ENCODE data around the gene CAMK1D. TPM values are rescaled to one million over a fixed set of nuclear protein-coding genes. Genes with fewer than 3 reads are reported as not detected.

The CAMK1D gene
- total RNA-seq, 1 donor from 2014 or later, result 36.3 TPM

DNA sequence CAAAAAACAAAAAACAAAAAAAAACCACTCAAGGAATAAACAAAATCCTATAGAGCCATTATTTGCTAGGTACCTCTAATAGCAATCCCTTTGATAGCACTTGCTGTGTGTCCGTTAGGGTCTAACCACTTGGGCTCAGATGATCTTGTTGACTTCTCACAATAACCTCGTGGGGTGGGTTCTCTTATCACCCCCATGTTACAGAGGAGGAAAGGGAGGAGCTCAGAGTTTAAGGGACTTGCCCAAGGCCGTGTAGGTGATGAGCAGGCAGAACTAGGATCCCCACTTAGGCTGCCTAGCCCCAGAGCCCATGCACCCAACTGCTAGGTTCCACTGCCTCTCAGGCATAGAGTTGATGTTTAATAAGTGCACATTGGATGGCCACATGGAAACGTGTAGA lies 131.1 kb downstream of the CAMK1D start:
- DNase-seq (ENCODE audit: low spot score), result peak; percentile 17
- TF ChIP-seq CTCF (IDR thresholded peaks at IDR 0.05), result no peak
- Mint-ChIP-seq H3K27me3 (ENCODE audit: low read depth) (no peaks in the 10 kb centered on the region), H3K4me3 (ENCODE audit: unreplicated experiment) (no peak overlapping the region), H3K36me3 (ENCODE audit: low read depth) (peaks cover 7% of the 10 kb centered on the region), H3K4me1 (ENCODE audit: low read depth) (peaks cover 19% of the 10 kb centered on the region), H3K27ac (ENCODE audit: unreplicated experiment) (no peak overlapping the region), H3K9me3 (ENCODE audit: low read depth) (no peaks in the 10 kb centered on the region)

DNA sequence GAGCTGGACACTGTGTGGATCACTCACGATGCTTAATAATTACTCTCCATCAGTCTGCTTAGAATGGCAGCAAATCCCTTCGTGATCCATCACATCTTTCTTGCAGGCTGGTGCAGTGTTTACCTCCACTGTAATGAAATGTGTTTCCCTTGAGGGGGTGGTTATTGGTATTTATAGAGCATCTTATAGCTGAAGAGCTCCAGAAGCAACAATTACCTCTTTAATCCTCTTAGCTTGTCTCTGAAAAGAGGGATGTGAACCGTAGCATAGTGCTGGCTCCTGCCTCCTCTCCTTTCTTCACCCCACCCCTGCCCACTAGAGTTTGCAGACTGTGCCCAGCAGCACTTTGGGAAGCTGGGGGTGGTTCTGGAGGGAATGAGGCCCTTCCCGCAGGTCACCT lies 132.6 kb downstream of the CAMK1D start:
- Mint-ChIP-seq H3K27me3 (ENCODE audit: low read depth) (no peaks in the 10 kb centered on the region), H3K36me3 (ENCODE audit: low read depth) (peaks cover 5% of the 10 kb centered on the region), H3K4me1 (ENCODE audit: low read depth) (peaks cover 25% of the 10 kb centered on the region), H3K27ac (ENCODE audit: unreplicated experiment) (no peak overlapping the region), H3K9me3 (ENCODE audit: low read depth) (no peaks in the 10 kb centered on the region), H3K4me3 (ENCODE audit: unreplicated experiment) (no peak overlapping the region)
- TF ChIP-seq CTCF (IDR thresholded peaks at IDR 0.05), result no peak
- DNase-seq (ENCODE audit: low spot score), result peak; percentile 24

- Mint-ChIP-seq H3K36me3 (ENCODE audit: low read depth) (peaks cover 2% of the 10 kb centered on the region), H3K4me3 (ENCODE audit: unreplicated experiment) (no peak overlapping the region), H3K9me3 (ENCODE audit: low read depth) (no peaks in the 10 kb centered on the region), H3K27ac (ENCODE audit: unreplicated experiment) (no peak overlapping the region), H3K27me3 (ENCODE audit: low read depth) (no peaks in the 10 kb centered on the region), H3K4me1 (ENCODE audit: low read depth) (peaks cover 32% of the 10 kb centered on the region)
- no peak for TF ChIP-seq CTCF (IDR thresholded peaks at IDR 0.05)
- DNase-seq (ENCODE audit: low spot score), result peak; percentile 12
Observed at GRCh38 chr10:12482587-12482986, 133.2 kb downstream of the CAMK1D start.

DNA sequence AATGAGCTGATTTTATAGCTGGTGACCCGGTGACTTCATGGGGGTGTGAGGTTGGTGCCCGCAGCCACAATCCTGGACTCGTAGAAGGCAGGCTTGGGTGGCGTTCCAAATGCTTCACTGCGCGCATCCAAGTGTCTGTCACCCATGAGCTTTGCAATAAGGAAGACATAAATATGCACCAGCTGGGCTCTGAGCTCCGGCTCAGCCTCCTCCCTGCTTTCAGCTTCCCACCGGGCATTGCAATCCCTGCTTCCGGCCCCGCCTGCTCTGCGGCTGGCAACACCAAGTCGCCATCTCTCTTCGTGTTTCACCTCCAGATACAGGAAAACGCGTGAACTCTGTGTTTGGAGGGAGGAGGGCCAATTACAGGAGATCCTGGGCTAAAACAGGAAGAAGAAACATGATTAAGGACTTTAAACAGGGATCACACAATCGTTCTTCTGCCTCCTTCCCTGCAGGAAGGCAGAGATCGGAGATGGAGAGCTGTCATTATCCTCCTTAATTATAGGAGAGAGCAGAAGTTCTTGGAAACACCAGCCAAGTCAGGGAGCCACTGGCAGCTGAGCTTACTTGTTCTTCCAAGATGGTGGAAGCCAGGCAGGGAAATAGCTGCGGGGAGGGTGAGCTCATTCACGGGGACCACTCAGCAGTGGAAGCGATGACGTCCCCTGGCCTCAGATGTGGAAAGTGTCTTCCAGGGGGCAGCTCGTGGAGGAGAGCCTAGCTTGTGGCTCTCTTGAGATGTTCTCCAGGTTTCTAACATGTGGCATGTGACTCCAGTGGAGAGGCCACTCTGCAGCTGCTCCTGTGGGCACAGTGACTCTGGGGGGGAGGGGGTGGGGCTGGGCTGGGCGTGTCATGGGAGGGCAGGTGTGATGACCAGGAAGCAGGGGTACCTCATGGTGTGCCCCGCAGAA lies 134.9 kb downstream of the CAMK1D start:
- no peak for TF ChIP-seq CTCF (IDR thresholded peaks at IDR 0.05)
- DNase-seq (ENCODE audit: low spot score), result no peak
- Mint-ChIP-seq H3K4me1 (ENCODE audit: low read depth) (peaks cover 32% of the 10 kb centered on the region), H3K36me3 (ENCODE audit: low read depth) (no peaks in the 10 kb centered on the region), H3K27ac (ENCODE audit: unreplicated experiment) (no peak overlapping the region), H3K27me3 (ENCODE audit: low read depth) (no peaks in the 10 kb centered on the region), H3K4me3 (ENCODE audit: unreplicated experiment) (no peak overlapping the region), H3K9me3 (ENCODE audit: low read depth) (no peaks in the 10 kb centered on the region)

DNA sequence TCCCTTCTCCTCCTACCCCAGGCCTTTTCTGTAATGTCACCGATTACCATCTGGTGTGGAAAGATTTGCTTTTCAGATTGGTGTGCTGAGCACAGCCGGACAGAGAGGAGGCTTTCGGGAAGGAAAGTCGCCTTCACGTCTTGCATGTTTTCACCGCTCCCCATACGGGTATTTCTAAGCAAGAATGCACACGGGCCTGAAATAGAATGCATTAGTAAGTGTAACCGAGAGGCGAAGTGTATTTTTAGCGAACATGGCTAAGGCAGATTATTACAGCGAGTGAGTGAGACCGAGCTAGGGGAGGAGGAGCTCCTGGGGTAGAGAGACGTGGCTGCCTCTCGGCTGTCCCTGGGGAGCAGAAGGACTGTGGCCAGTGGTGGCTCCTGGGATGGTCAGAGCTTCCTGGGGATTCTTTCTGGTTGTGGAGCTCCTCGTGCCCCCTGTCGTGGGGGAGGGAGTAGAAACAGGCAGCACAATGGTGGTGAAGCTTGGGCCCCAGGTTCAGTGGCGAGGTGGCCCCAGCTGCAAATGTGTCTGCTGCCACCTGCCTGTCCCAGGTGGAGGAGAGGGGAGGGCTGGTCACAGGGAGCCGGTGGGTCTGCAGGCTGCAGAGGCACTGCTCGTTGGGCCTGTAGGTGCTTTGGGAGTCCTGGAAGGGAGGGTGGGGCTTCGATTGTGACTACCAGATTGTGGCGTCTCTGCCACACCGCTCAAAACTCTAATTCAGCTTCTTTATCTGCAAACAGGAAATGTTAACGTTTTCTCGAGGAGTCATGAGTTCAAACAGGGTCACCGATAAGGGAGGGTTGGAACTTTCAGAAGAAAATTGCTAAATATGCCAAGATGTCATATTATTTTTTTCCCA lies 135.8 kb downstream of the CAMK1D start:
- no peak for TF ChIP-seq CTCF (IDR thresholded peaks at IDR 0.05)
- DNase-seq (ENCODE audit: low spot score), result no peak

More for the DNA sequence above, 135.8 kb downstream of the CAMK1D start:
- no peaks in the 10 kb centered on the region for H3K9me3 Mint-ChIP-seq (ENCODE audit: low read depth)
- H3K4me1 Mint-ChIP-seq (ENCODE audit: low read depth), result peaks cover 35% of the 10 kb centered on the region
- H3K27me3 Mint-ChIP-seq (ENCODE audit: low read depth), result no peaks in the 10 kb centered on the region
- no peak overlapping the region for H3K4me3 Mint-ChIP-seq (ENCODE audit: unreplicated experiment)
- peak overlapping the region; percentile 66 for H3K27ac Mint-ChIP-seq (ENCODE audit: unreplicated experiment)
- no peaks in the 10 kb centered on the region for H3K36me3 Mint-ChIP-seq (ENCODE audit: low read depth)
